Measurements from ENCODE around the gene USH1G.

DNA sequence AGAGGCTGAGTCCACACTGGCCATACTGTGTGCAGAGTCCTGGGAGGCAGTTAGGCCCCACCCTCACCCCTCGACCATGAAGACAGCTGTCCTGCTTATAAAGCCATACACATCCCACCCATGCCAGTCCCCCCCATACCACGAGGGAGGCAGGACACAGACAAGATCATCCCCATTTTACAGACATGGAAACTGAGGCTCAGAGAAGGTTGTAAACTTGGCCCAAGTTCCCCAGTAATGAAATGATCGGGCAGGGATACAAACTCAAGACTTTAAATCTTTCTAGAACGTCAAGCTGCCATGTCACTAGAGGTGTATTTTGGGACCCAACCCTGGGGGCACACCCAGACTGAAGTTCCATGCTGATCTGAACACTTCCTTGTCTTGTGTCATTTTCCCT is 33.0 kb upstream of the USH1G start:
- TF ChIP-seq, protein P1, sequence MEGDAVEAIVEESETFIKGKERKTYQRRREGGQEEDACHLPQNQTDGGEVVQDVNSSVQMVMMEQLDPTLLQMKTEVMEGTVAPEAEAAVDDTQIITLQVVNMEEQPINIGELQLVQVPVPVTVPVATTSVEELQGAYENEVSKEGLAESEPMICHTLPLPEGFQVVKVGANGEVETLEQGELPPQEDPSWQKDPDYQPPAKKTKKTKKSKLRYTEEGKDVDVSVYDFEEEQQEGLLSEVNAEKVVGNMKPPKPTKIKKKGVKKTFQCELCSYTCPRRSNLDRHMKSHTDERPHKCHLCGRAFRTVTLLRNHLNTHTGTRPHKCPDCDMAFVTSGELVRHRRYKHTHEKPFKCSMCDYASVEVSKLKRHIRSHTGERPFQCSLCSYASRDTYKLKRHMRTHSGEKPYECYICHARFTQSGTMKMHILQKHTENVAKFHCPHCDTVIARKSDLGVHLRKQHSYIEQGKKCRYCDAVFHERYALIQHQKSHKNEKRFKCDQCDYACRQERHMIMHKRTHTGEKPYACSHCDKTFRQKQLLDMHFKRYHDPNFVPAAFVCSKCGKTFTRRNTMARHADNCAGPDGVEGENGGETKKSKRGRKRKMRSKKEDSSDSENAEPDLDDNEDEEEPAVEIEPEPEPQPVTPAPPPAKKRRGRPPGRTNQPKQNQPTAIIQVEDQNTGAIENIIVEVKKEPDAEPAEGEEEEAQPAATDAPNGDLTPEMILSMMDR (IDR thresholded peaks at IDR 0.05; ENCODE audit: low read depth, low read length): no peak
- TF ChIP-seq POLR2A (IDR thresholded peaks at IDR 0.05; ENCODE audit: extremely low read depth, insufficient read length): no peak
